Kidney epithelial cell (primary cell): ENCODE measurements around the gene MPPED1. TPM values are rescaled to one million over a fixed set of nuclear protein-coding genes. Genes with fewer than 3 reads are reported as not detected.

ENCODE experiments used
- DNase-seq: peaks from one replicate; pipeline ENCODE4 v3.0.0-alpha.2; 2010; ENCODE audit warnings: low read depth
- H3K27me3 ChIP-seq: 2 replicates; pipeline ENCODE4 v1.6.0; 2011; ENCODE audit warnings: low read length; ENCODE audit not compliant: control insufficient read depth, insufficient read depth
- H3K36me3 ChIP-seq: 2 replicates; pipeline ENCODE4 v1.5.1; 2011; ENCODE audit warnings: low read length; ENCODE audit not compliant: control insufficient read depth, insufficient read depth
- H3K4me3 ChIP-seq: 2 replicates; pipeline ENCODE4 v1.5.1; 2011; ENCODE audit warnings: low read depth, mild to moderate bottlenecking, control low read depth, low read length
- CTCF ChIP-seq: IDR thresholded peaks from 2 replicates; pipeline ENCODE4 v1.5.1; 2011; ENCODE audit warnings: mild to moderate bottlenecking, moderate library complexity, low read length, control low read depth, inconsistent platforms; ENCODE audit not compliant: insufficient read depth, poor library complexity, severe bottlenecking
- total RNA-seq: library from RNA; depleted of rRNA; stranded (reverse); fragments of >200 nt; gene quantifications from 2 replicates; pipeline ENCODE4 v1.2.3, GENCODE V29; 2015

Gene MPPED1
- total RNA-seq: not detected in 2 replicates

GRCh38 chr22:43411869-43412807 lies at the start of gene MPPED1:
TSS of gene MPPED1 (plus strand) at chr22:43412014. CDS start at chr22:43424986, 12,972 bp downstream.
- no peak for TF ChIP-seq CTCF
- no peak within 1 kb of the TSS for H3K4me3 ChIP-seq
- no peak for DNase-seq
- H3K36me3 ChIP-seq: no peaks in the 10 kb centered on the region
- peaks cover 30% of the 10 kb centered on the region for H3K27me3 ChIP-seq

GRCh38 chr22:43363315-43364168 lies 48.3 kb upstream of the MPPED1 start:
- no peak for DNase-seq
- no peak for TF ChIP-seq CTCF
- Histone ChIP-seq H3K4me3 (no peak overlapping the region), H3K36me3 (no peaks in the 10 kb centered on the region), H3K27me3 (peaks cover 8% of the 10 kb centered on the region)

- Histone ChIP-seq H3K27me3 (peaks cover 8% of the 10 kb centered on the region), H3K36me3 (no peaks in the 10 kb centered on the region), H3K4me3 (no peak overlapping the region)
- TF ChIP-seq CTCF: no peak
- DNase-seq: no peak
Measured at GRCh38 chr22:43364169-43364435, 47.7 kb upstream of the MPPED1 start.

GRCh38 chr22:43365715-43366440 lies 45.9 kb upstream of the MPPED1 start:
- DNase-seq: no peak
- no peaks in the 10 kb centered on the region for H3K36me3 ChIP-seq
- TF ChIP-seq CTCF: no peak
- no peak overlapping the region for H3K4me3 ChIP-seq
- H3K27me3 ChIP-seq: peaks cover 14% of the 10 kb centered on the region

- H3K27me3 ChIP-seq: peaks cover 5% of the 10 kb centered on the region
- H3K4me3 ChIP-seq: no peak overlapping the region
- TF ChIP-seq CTCF: no peak
- H3K36me3 ChIP-seq: no peaks in the 10 kb centered on the region
- no peak for DNase-seq
Measured at GRCh38 chr22:43370036-43370435, 41.8 kb upstream of the MPPED1 start.
